CD4-positive, alpha-beta T cell treated with Interleukin-17A for 4 hours (primary cell): ENCODE data around the gene FHAD1.

Experiments used
- DNase-seq: peaks from one replicate; pipeline ENCODE4 v3.0.0-alpha.2; 2020; ENCODE audit warnings: mixed read lengths

FHAD1 gene

GRCh38 chr1:15444468-15445389 is 197.7 kb downstream of the FHAD1 start:
- no peak for DNase-seq

DNA sequence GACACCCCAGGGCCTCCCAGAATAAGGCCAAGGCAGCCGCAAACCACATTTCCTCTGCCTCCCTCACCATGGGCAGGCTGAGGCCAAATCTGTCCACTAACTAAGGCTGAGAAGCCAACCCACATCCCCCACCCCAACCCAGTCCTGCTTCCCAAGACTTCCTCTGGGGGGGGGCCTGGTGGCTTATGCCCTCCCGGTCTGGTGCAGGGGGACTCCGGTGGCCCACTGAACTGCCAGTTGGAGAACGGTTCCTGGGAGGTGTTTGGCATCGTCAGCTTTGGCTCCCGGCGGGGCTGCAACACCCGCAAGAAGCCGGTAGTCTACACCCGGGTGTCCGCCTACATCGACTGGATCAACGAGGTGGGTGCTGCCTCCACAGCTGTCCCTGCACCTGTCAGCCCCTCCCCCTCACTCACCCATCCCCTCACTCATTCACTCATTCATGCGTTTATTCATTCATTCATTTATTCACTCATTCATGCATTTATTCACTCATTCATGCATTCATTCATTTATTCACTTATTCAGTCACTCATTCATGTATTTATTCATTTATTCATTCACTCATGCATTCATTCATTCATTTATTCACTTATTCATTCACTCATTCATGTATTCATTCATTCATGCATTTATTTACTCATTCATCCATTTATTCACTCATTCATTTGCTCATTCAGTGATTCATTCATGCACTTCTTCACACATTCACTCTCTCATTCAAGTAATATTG is 198.5 kb downstream of the FHAD1 start:
- no peak for DNase-seq

DNA sequence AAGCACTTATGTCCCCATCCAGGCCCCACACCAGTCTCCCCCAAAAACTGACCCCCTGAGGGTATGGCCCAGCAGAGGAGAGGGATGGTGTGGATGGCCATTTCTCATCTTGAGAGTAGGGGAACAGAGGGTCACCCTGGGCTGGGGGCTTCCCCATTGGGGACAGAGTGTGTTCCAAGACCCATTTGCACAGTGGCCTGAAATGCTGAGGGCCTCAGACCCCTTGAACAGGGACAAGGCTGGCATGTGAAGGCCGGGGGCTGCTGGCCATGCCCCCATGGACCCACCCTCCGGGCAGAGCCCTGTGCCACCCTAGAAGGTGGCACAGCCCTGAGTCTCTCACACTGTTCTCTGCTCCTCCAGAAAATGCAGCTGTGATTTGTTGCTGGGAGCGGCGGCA is 199.2 kb downstream of the FHAD1 start:
- no peak for DNase-seq
